Measurements from ENCODE around the gene BLNK. TPM values are rescaled to one million over a fixed set of nuclear protein-coding genes. Genes with fewer than 3 reads are reported as not detected.

BLNK gene
- total and polyA plus RNA-seq, 2 donors from 2014 or later: 28.5 to 38.8 TPM

DNA sequence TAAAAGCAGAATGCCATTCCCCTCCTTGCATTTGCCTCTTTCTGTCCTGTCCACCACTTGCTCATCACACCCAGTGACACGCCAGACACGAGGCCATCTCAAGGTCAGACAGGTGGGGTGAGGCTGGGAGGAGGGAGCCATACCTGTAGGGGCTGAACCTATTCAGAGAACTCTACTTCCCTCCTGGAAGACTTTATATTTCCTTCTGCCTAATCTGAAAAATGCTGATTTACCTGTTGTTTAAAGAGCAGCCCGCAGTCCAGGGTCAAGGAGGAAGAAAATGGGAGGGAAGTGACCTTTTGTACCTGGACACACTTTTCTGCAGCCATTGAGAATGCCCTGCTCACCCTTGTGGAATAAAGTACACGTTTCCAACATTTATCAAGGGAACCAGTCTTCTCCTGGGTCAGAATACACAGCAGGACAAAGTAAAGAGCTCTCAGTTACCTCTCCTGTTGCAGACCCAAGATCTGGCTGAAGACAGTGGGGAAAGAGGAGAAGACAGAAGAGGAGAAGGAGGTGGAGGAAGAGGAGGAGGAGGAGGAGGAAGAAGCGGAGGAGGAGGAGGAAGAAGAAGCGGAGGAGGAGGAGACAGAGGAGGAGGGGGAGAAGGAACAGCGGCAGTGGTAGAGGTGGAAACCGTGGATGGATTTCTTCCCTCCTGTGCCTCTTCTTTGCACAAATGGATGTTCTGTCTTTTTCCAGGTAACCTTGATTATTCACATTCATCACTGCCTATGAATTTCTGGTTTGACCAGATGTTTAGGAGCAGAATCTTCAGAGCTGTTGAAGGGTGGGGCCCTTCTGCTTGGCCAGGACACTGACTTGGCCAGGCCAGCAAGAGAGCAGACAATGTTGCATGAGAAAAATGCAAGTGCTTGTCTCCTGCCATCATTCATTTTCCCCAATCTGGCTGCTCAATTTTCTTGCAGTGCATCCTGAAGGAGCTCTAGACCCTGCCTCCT, 1.2 kb upstream of the BLNK start:
- H3K27me3 ChIP-seq (ENCODE audit: control insufficient read depth, insufficient read depth, low read length): no peaks in the 10 kb centered on the region
- no peaks in the 10 kb centered on the region for H3K9me3 ChIP-seq (ENCODE audit: control insufficient read depth in 2 of 3, insufficient read depth in 1 of 3, low read length in 3 of 3)
- H3K36me3 ChIP-seq (ENCODE audit: control insufficient read depth in 2 of 3, insufficient read depth in 3 of 3, low read length in 3 of 3): no peaks in the 10 kb centered on the region
- intact Hi-C loops (cut with DNase I): no loop called here
- TF ChIP-seq, protein P1, sequence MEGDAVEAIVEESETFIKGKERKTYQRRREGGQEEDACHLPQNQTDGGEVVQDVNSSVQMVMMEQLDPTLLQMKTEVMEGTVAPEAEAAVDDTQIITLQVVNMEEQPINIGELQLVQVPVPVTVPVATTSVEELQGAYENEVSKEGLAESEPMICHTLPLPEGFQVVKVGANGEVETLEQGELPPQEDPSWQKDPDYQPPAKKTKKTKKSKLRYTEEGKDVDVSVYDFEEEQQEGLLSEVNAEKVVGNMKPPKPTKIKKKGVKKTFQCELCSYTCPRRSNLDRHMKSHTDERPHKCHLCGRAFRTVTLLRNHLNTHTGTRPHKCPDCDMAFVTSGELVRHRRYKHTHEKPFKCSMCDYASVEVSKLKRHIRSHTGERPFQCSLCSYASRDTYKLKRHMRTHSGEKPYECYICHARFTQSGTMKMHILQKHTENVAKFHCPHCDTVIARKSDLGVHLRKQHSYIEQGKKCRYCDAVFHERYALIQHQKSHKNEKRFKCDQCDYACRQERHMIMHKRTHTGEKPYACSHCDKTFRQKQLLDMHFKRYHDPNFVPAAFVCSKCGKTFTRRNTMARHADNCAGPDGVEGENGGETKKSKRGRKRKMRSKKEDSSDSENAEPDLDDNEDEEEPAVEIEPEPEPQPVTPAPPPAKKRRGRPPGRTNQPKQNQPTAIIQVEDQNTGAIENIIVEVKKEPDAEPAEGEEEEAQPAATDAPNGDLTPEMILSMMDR (IDR thresholded peaks at IDR 0.05; ENCODE audit: borderline replicate concordance, extremely low read depth, insufficient read depth): no peak
- peaks cover 0 to 27% (median 13%) of the 10 kb centered on the region in 3 donors for H3K4me1 ChIP-seq (ENCODE audit: control insufficient read depth in 2 of 3, insufficient read depth in 2 of 3, low read depth in 1 of 3, low read length in 3 of 3)
- DNase-seq (no peak), FAIRE-seq (no peak)
- peak overlapping the region; percentile 36 to 78 for H3K27ac ChIP-seq (ENCODE audit: low read depth in 2 of 2, low read length in 2 of 2)
- no peak overlapping the region for H3K4me3 ChIP-seq (ENCODE audit: low read length in 3 of 3)
- peak overlapping the region in 1 of 3 donors; percentile 7 for H3K9ac ChIP-seq (ENCODE audit: low read length in 3 of 3)

GRCh38 chr10:96270571-96270970, 798 bp downstream of the BLNK start:
- TF ChIP-seq, protein P1 (IDR thresholded peaks at IDR 0.05; ENCODE audit: borderline replicate concordance, extremely low read depth, insufficient read depth): no peak
- Histone ChIP-seq H3K4me1 (ENCODE audit: control insufficient read depth in 2 of 3, insufficient read depth in 2 of 3, low read depth in 1 of 3, low read length in 3 of 3) (peaks cover 0 to 19% (median 12%) of the 10 kb centered on the region in 3 donors), H3K27ac (ENCODE audit: low read depth in 2 of 2, low read length in 2 of 2) (peak overlapping the region; percentile 65 to 77), H3K27me3 (ENCODE audit: control insufficient read depth, insufficient read depth, low read length) (no peaks in the 10 kb centered on the region), H3K9ac (ENCODE audit: low read length in 3 of 3) (peak overlapping the region; percentile 6 to 65 (median 22)), H3K9me3 (ENCODE audit: control insufficient read depth in 2 of 3, insufficient read depth in 1 of 3, low read length in 3 of 3) (no peaks in the 10 kb centered on the region), H3K36me3 (ENCODE audit: control insufficient read depth in 2 of 3, insufficient read depth in 3 of 3, low read length in 3 of 3) (no peaks in the 10 kb centered on the region), H3K4me3 (ENCODE audit: low read length in 3 of 3) (peak overlapping the region; percentile 55 to 76 (median 61))
- intact Hi-C loops (cut with DNase I): no loop called here
- no peak for FAIRE-seq
- no peak for DNase-seq

DNA sequence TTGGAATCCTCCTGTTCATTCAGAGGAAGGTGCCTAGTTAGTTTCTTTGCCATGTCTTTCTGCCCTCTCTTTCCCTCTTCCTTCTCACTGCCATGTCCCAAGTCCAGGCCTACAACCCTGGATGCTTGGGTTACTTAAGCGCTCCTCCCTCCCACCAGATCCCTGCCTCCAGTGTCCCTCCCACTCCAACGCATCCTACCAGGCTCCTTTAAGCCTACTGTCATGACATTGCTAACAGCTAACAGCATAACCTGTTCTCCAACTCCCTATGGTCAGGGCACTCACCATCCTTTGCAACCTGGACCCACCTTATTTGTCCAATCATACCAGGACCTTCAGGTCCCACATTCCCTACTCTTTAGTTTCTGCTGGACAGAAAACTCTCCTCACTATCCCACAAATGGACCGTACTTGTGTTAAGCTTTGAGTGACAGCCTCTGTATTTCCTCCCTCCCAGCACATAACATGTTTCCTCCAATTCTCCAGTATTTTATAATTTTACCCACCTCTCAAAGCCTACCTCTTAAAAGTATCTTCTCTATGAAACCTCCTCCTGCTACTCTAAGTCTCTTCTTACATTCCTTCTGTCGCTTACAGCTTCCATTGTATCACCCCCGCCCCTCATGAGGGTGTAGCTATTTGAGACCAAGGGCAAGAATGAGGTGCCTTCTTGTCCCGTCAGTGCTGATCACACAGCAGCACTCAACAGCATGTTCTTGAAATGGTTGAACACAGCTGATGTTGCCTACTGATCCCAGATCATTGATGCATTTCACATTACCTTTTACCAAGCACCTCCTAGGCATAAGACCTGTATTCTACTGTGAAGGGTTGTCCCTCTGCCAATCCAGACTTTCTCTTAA, 1.7 kb downstream of the BLNK start:
- Histone ChIP-seq H3K9ac (ENCODE audit: low read length in 3 of 3) (peak overlapping the region; percentile 34 to 50 (median 41)), H3K27ac (ENCODE audit: low read depth in 2 of 2, low read length in 2 of 2) (peak overlapping the region; percentile 45 to 88), H3K4me1 (ENCODE audit: control insufficient read depth in 2 of 3, insufficient read depth in 2 of 3, low read depth in 1 of 3, low read length in 3 of 3) (peaks cover 0 to 17% (median 12%) of the 10 kb centered on the region in 3 donors), H3K27me3 (ENCODE audit: control insufficient read depth, insufficient read depth, low read length) (no peaks in the 10 kb centered on the region), H3K36me3 (ENCODE audit: control insufficient read depth in 2 of 3, insufficient read depth in 3 of 3, low read length in 3 of 3) (no peaks in the 10 kb centered on the region), H3K4me3 (ENCODE audit: low read length in 3 of 3) (peak overlapping the region; percentile 17 to 76 (median 61)), H3K9me3 (ENCODE audit: control insufficient read depth in 2 of 3, insufficient read depth in 1 of 3, low read length in 3 of 3) (no peaks in the 10 kb centered on the region)
- FAIRE-seq (no peak), DNase-seq (no peak)
- intact Hi-C loops (cut with DNase I): no loop called here
- TF ChIP-seq, protein P1 (IDR thresholded peaks at IDR 0.05; ENCODE audit: borderline replicate concordance, extremely low read depth, insufficient read depth): no peak
